Activated CD4-positive, alpha-beta T cell treated with anti-CD3 and anti-CD28 coated beads for 4 hours (primary cell): ENCODE data around the gene SNX11.
"Not testable (repeated sequence)": the region's sequence is repeated elsewhere in the genome, so short reads cannot be mapped to it uniquely, and the experiment has no call there.

ENCODE experiments used
- DNase-seq, 2 donors: peaks; one replicate each; pipeline ENCODE4 v3.0.0-alpha.2; 2020

SNX11 gene

DNA sequence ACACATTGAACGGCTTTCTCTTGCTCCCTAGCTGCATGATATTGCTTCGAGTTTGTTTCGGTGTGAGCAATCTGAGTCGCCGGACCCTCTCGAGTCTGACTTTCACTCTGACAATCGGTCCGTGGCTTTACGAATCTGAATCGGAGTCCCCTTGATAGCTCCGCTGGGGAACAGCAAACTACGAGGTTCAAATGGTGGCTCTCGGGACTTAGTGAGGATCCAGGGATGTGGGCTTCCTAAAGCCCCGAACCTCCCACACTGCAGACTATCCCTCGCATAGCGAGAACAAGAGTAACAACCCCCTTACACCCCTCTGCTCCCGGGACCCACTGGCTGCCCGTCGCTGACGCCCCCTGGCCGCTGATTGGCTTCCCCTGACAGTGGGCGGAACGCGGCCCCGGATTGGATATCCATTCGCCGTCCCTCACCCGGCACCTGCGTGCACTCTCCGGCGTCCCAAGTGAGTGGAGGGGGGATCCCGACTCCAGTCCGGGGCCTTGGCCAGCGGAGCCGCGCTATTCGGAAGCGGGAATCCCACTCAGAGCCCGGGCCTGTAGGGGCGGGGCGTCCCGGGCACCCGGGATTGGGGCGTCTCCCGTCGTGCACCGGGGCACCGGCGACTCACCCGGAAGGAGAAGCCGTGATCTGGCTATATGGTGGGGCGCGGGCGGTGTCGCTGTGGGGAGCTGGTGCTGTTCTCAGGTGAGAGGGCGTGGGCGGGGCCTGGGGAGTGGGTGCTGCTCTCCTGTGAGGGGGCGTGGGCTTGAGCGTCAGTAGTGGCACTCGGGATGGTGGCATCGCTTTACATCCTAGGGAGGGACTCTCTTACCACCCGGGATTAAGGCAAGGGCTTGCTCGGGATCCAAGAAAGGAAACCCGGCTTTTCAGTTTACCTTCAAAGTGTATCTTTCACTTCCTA lies at the start of gene SNX11:
SNX11 (plus strand) TSS at position 630 of the 919 bp plus-strand sequence. CDS start 4,278 bp downstream, outside the sequence.
- DNase-seq: peak; percentile 98 to 100

- DNase-seq: no peak
Observed at GRCh38 chr17:48058393-48059124, 49.0 kb upstream of the SNX11 start.

DNA sequence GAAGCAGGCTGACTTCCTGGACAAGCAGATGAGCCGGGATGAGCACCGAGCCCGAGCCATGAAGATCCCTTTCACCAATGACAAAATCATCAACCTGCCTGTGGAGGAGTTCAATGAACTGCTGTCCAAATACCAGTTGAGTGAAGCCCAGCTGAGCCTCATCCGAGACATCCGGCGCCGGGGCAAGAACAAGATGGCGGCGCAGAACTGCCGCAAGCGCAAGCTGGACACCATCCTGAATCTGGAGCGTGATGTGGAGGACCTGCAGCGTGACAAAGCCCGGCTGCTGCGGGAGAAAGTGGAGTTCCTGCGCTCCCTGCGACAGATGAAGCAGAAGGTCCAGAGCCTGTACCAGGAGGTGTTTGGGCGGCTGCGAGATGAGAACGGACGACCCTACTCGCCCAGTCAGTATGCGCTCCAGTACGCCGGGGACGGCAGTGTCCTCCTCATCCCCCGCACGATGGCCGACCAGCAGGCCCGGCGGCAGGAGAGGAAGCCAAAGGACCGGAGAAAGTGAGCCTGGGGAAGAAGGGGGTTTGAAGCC lies 48.4 kb upstream of the SNX11 start:
- DNase-seq: no peak

- no peak for DNase-seq
Observed at GRCh38 chr17:48060249-48060648, 47.3 kb upstream of the SNX11 start.

DNA sequence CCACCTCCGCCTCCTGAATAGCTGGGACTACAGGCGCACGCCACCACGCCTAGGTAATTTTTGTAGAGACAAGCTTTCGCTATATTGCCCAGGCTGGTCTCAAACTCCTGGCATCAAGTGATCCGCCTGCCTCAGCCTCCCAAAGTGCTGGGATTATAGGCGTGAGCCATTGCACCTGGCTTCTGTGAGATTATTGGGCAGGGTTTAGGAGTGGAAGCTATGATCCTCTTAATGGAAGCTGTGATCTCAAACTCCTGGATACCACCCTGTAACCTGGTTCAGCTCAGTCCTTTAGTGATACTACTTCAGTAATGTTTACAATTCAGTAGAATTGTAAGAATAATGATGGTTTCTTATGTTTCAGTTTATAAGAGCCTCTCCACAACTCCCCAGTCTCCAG lies 45.3 kb upstream of the SNX11 start:
- DNase-seq: no peak

DNA sequence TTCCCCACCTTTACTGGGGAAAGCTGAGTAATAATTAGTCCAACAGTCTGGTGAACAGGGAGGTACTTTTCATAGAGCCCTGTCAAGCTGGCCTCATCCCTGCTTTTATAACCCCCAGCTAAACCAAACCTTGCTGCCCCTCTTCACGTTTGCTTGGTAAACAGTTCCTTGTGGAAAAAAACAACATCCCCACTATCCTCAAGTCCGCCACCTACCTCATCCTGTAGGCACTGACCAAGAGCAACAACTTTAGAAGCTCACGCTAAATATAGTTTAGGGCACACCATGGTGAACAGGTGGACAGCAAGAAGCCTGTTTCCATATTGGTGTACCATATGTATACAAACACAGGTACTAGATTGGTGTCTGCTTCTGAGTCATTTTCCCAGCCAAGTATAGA lies 42.9 kb upstream of the SNX11 start:
- no peak for DNase-seq

DNA sequence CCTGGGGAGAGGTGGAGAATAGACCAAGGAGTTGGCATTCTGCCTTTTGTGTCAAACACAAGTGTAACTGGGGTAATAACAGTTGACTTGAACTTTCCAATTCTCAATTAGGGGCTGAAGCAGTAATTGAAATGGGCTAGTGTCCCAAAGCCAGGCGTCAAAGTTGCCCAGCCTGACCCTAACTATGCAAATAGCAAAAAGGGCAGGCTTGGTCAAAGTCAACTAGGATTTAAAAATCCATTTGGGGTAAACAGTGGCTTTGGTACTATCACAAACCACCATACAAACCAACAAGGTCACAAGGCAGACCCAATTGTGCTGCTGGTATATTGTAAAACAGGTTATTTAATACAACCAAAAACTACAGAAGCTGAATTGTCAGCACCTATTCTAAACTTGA lies 41.4 kb upstream of the SNX11 start:
- DNase-seq: no peak

- no peak for DNase-seq
Observed at GRCh38 chr17:48066656-48067055, 40.9 kb upstream of the SNX11 start.

- DNase-seq: no peak
Observed at GRCh38 chr17:48067245-48067644, 40.3 kb upstream of the SNX11 start.

DNA sequence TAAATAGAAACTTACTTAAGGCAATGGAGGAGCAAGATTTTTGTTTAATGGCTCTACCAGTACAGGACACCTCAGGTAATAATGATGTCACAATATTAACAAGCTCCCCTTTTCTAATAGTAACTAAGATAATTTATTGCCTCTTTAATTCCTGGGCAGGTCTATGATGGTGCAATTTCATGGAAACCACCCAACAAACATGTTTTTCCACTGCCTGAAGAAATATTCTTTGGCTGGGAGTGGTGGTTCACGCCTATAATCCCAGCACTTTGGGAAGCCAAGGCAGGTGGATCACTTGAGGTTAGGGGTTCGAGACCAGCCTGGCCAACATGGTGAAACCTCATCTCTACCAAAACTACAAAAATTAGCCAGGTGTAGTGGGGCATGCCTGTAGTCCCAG lies 39.8 kb upstream of the SNX11 start:
- not testable (repeated sequence) for DNase-seq

DNA sequence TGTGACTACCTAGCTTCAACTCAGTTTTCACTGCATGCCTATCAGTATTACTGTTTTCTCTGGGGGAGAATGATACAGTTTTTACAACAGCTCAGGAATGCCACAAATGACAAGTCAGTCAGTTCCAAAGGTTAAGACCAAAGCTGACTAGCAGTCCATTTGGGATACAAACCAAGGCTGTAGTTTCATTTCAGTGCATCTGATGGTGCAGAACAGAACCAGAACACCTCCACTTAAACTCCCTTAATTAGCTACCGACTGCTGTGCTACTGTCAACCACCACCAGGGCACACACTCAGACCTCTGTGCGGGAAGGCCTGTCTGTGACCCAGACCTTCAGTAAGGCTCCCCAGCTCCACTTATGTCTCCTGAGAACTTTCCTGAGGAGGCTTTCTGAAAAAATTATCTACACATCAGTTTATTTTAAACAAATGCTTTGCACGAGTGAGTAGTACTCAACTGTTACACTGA lies 39.0 kb upstream of the SNX11 start:
- DNase-seq: no peak

DNA sequence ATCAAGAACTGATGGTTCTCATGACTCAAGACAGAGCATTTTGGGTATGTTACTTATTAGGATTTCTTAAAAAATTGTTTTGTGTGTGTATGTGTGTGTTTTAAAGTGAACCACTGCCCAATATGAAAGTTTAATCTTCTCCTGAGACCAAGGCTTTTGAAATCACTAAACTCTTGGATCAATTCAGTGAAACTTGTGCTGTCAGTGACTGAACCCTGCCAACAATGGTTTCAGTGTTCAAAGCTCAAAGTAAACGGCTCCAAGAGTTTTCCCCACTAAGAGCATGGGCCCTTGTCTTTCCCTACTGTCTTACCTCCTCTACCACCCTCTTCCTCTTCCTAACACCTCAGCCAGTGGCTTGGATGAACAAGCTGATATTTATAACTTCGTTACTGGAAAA lies 37.4 kb upstream of the SNX11 start:
- DNase-seq: no peak

- no peak for DNase-seq
Observed at GRCh38 chr17:48071654-48072053, 35.9 kb upstream of the SNX11 start.

GRCh38 chr17:48072811-48073210 lies 34.8 kb upstream of the SNX11 start:
- not testable (repeated sequence) for DNase-seq

DNA sequence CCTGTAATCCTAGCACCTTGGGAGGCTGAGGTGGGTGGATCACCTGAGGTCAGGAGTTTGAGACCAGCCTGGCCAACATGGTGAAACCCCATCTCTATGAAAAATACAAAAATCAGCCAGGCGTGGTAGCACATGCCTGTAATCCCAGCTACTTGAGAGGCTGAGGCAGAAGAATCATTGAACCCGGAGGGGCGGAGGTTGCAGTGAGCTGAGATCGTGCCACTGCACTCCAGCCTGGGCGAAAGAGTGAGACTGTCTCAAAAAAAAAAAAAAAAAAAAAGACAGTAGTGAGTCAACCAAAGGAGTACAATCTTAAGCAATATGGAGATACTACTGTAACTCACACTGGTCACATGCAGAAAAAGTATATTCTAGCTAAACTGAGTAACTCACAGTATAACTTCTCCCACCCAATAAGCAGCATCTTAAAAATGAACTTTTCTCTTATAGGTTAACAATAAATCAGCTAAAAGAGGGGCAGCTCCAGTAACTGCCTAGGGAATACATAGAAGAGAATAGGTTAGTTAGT lies 33.9 kb upstream of the SNX11 start:
- not testable (repeated sequence) for DNase-seq

GRCh38 chr17:48074322-48075081 lies 33.1 kb upstream of the SNX11 start:
- DNase-seq: peak; percentile 65 to 82

GRCh38 chr17:48077152-48077551 lies 30.4 kb upstream of the SNX11 start:
- not testable (repeated sequence) for DNase-seq

GRCh38 chr17:48081858-48082257 lies 25.7 kb upstream of the SNX11 start:
- DNase-seq: no peak

GRCh38 chr17:48084932-48085331 lies 22.6 kb upstream of the SNX11 start:
- DNase-seq: no peak

DNA sequence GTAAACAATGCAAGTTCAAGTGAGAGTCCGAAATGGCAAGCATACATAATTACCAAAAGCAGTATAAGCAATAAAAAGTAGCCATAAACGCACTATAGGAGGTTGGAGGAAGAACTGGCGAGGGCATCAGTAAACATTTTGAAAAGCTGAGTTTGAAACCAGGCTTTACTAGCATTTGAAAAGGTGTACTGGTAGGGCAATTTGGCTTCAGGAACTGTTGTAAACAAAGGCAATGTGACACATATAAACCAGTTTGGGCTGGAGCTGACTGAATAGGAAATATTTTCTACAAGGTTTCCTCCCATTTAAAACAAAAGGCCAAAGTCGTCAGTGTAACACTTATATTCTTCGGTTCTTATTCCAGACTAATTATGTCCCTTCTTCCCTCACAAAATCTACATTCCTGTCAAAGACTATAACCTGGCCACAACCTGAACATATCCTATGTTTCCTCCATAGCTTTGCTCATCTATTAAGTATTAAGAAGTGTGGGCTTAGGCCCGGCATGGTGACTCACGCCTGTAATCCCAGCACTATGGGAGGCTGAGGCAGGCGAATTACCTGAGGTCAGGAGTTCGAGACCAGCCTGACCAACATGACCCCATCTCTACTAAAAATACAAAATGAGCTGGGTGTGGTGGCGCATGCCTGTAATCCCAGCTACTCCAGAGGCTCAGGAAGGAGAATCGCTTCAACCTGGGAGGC lies 14.1 kb upstream of the SNX11 start:
- DNase-seq: no peak

- no peak for DNase-seq
Observed at GRCh38 chr17:48095611-48096010, 12.0 kb upstream of the SNX11 start.

GRCh38 chr17:48100160-48100559 lies 7.4 kb upstream of the SNX11 start:
- DNase-seq: no peak
